SU-DHL-6 (cell line): ENCODE results near the gene TEX36.

Source experiments
- H2AFZ ChIP-seq: fragments of 200-600 bp; sonication (generic); 2 replicates; pipeline ENCODE4 v1.6.1; 2014; ENCODE audit warnings: low read depth, mild to moderate bottlenecking, moderate library complexity, mixed read lengths, antibody characterized with exemption, low read length; ENCODE audit not compliant: severe bottlenecking
- H3F3A ChIP-seq: fragments of 200-600 bp; shearing (Covaris generic); 2 replicates; pipeline ENCODE4 v1.6.0; 2016; ENCODE audit warnings: antibody characterized with exemption, mild to moderate bottlenecking; ENCODE audit not compliant: insufficient read depth
- H3K27ac ChIP-seq: fragments of 200-600 bp; sonication (generic); 2 replicates; pipeline ENCODE4 v1.5.1; 2016; ENCODE audit warnings: low read depth, mild to moderate bottlenecking, low read length, moderate library complexity, mixed read lengths
- H3K27me3 ChIP-seq: fragments of 200-600 bp; sonication (generic), shearing (Covaris generic); 2 replicates; pipeline ENCODE4 v1.6.0; 2014; ENCODE audit warnings: mild to moderate bottlenecking, low read length
- H3K36me3 ChIP-seq: fragments of 200-600 bp; sonication (generic); 2 replicates; pipeline ENCODE4 v1.6.1; 2014; ENCODE audit warnings: mild to moderate bottlenecking, low read length, mixed read lengths
- H3K4me2 ChIP-seq: fragments of 300-600, 200-600 bp; shearing (Covaris generic), sonication (generic); 2 replicates; pipeline ENCODE4 v1.6.0; 2014; ENCODE audit warnings: low read length, low read depth, mild to moderate bottlenecking; ENCODE audit not compliant: poor library complexity, severe bottlenecking
- H3K4me3 ChIP-seq: fragments of 200-600 bp; sonication (generic); 2 replicates; pipeline ENCODE4 v1.5.1; 2014; ENCODE audit warnings: antibody characterized with exemption, low read length, mild to moderate bottlenecking, mixed read lengths; ENCODE audit not compliant: insufficient read depth, poor library complexity, severe bottlenecking
- H3K79me2 ChIP-seq: fragments of 200-600 bp; sonication (generic); 2 replicates; pipeline ENCODE4 v1.6.1; 2014; ENCODE audit warnings: mild to moderate bottlenecking, low read length, moderate library complexity; ENCODE audit not compliant: insufficient read depth
- H3K9ac ChIP-seq: fragments of 200-600 bp; sonication (generic); 2 replicates; pipeline ENCODE4 v1.7.0; 2014; ENCODE audit warnings: mild to moderate bottlenecking, low read length
- H3K9me2 ChIP-seq: fragments of 200-600 bp; sonication (generic); replicated peaks from 2 replicates; pipeline ENCODE4 v1.6.1; 2014; ENCODE audit warnings: low read length; ENCODE audit not compliant: insufficient read depth
- H3K9me3 ChIP-seq: fragments of 200-600 bp; sonication (generic); 2 replicates; pipeline ENCODE4 v1.6.1; 2014; ENCODE audit warnings: low read length, mixed read lengths; ENCODE audit not compliant: insufficient read depth
- H4K20me1 ChIP-seq: fragments of 200-600 bp; sonication (generic); 2 replicates; pipeline ENCODE4 v1.6.1; 2014; ENCODE audit warnings: low read depth, mild to moderate bottlenecking, antibody characterized with exemption, low read length, moderate library complexity, mixed read lengths
- EZH2phosphoT487 ChIP-seq: fragments of 200-600 bp; sonication (generic), shearing (Covaris generic); conservative IDR thresholded peaks from 2 replicates; pipeline ENCODE4 v1.6.1; 2018; ENCODE audit warnings: mild to moderate bottlenecking, antibody characterized with exemption, low read length, moderate library complexity, mixed read lengths
- TF ChIP-seq, protein P1 (sequence below): fragments of 200-600 bp; sonication (generic); IDR thresholded peaks from one replicate; pipeline ENCODE4 v1.5.1; 2017; ENCODE audit warnings: antibody characterized with exemption, mild to moderate bottlenecking, low read length, moderate library complexity; ENCODE audit not compliant: insufficient read depth, poor library complexity, severe bottlenecking

TEX36 gene

DNA sequence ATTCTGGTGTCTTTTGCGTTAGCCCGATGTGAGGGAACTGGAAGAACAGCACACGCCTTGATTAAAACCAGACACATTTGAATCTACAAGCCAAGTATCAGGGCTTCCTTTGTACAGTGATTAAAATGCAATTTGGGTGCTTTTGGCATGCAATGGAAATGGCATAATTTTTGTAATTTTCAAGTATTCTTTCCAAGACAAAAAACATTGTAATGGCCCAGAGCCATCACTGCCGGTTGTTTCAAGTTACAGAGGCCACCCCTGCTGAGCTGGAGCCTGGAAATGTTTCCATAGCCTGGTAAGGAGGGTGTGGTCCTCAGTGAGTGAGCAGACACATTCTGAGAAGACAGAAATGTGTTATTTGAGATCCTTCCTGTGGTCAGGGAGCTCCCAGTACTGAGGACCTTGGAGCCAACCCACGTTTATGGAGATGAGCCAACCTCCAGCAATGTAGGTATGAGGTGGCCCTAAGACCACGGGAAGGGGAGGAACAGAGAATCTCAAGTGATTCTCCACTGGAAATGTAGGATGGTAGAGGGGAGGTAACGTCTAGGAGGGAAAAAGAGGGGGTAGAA, 20.9 kb downstream of the TEX36 start:
- no peaks in the 10 kb centered on the region for H3F3A ChIP-seq
- no peaks in the 10 kb centered on the region for H3K9me3 ChIP-seq
- H3K9me2 ChIP-seq: peaks cover 4% of the 10 kb centered on the region; the same call in 1 of the 2 replicates
- H3K27me3 ChIP-seq: 0 out of 2 replicates have a peak, but pooled peaks cover 3% of the 10 kb centered on the region
- H3K9ac ChIP-seq: no peak overlapping the region
- no peak overlapping the region for H3K4me3 ChIP-seq
- no peaks in the 10 kb centered on the region for H4K20me1 ChIP-seq
- no peaks in the 10 kb centered on the region for H3K79me2 ChIP-seq
- no peak overlapping the region for H3K27ac ChIP-seq
- H2AFZ ChIP-seq: no peak overlapping the region
- H3K36me3 ChIP-seq: no peaks in the 10 kb centered on the region
- no peak overlapping the region for H3K4me2 ChIP-seq
- TF ChIP-seq EZH2phosphoT487: no peak
- TF ChIP-seq, protein P1, sequence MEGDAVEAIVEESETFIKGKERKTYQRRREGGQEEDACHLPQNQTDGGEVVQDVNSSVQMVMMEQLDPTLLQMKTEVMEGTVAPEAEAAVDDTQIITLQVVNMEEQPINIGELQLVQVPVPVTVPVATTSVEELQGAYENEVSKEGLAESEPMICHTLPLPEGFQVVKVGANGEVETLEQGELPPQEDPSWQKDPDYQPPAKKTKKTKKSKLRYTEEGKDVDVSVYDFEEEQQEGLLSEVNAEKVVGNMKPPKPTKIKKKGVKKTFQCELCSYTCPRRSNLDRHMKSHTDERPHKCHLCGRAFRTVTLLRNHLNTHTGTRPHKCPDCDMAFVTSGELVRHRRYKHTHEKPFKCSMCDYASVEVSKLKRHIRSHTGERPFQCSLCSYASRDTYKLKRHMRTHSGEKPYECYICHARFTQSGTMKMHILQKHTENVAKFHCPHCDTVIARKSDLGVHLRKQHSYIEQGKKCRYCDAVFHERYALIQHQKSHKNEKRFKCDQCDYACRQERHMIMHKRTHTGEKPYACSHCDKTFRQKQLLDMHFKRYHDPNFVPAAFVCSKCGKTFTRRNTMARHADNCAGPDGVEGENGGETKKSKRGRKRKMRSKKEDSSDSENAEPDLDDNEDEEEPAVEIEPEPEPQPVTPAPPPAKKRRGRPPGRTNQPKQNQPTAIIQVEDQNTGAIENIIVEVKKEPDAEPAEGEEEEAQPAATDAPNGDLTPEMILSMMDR: no peak

DNA sequence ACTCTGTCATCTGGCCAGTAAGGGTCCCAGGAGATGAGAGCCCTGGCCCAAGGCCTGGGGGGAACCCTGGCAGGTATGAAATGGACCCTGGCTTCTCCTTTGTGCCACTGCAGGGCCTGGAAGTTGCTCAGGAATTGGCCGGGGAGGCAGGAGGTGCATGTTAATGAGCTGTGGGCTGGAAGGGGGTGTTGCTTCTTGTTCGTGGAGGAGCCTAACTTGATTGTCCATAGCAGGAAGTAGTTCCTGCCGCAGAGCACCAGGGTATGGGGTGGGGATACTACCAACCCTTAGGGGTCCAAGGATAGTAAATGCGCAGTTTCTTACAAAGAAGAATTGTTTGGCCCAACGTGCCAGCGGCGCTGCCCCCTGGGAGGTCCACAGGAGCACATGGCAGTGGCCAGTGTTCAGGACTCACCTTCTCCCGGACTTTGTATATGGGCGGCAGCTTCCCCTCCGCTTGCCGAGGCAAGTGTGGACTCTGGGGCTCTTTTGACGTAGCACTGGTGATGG, 21.5 kb downstream of the TEX36 start:
- H3K9ac ChIP-seq: no peak overlapping the region

DNA sequence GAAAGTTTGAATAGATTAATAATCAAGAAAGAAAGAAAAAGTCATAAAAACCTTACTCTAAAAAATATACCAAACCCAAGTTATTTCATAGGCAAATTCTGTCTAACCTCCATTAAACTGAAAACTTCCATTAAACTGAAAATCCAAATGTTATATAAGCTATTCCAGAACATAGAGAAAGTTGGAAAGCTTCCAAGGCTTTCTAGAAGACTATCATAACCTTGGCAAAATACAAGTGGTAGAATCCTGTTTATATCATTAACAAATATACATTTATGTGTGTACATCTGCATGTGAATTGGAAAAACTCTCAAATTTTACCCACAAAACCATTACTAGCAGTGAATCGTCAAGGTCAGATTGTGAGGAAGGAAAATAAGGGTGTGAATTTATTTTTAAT, 23.9 kb downstream of the TEX36 start:
- H3K36me3 ChIP-seq: no peaks in the 10 kb centered on the region
- H4K20me1 ChIP-seq: no peaks in the 10 kb centered on the region
- TF ChIP-seq, protein P1: no peak
- TF ChIP-seq EZH2phosphoT487: no peak

More for the DNA sequence above, 21.5 kb downstream of the TEX36 start:
- no peak overlapping the region for H2AFZ ChIP-seq
- H3K9me2 ChIP-seq: peaks cover 4% of the 10 kb centered on the region; the same call in 1 of the 2 replicates
- 0 out of 2 replicates have a peak, but pooled peaks cover 3% of the 10 kb centered on the region for H3K27me3 ChIP-seq
- TF ChIP-seq, protein P1: no peak
- no peak for TF ChIP-seq EZH2phosphoT487
- no peaks in the 10 kb centered on the region for H3K9me3 ChIP-seq
- no peaks in the 10 kb centered on the region for H3K79me2 ChIP-seq
- H3K27ac ChIP-seq: no peak overlapping the region
- H3F3A ChIP-seq: no peaks in the 10 kb centered on the region
- no peaks in the 10 kb centered on the region for H4K20me1 ChIP-seq
- H3K4me2 ChIP-seq: no peak overlapping the region
- H3K36me3 ChIP-seq: no peaks in the 10 kb centered on the region
- H3K4me3 ChIP-seq: no peak overlapping the region

More for the DNA sequence above, 23.9 kb downstream of the TEX36 start:
- H2AFZ ChIP-seq: no peak overlapping the region
- H3F3A ChIP-seq: no peaks in the 10 kb centered on the region
- H3K9me3 ChIP-seq: no peaks in the 10 kb centered on the region
- H3K4me2 ChIP-seq: no peak overlapping the region
- H3K27me3 ChIP-seq: 0 out of 2 replicates have a peak, but pooled peaks cover 3% of the 10 kb centered on the region
- H3K9me2 ChIP-seq: no peaks in the 10 kb centered on the region
- no peak overlapping the region for H3K9ac ChIP-seq
- no peaks in the 10 kb centered on the region for H3K79me2 ChIP-seq
- no peak overlapping the region for H3K27ac ChIP-seq
- no peak overlapping the region for H3K4me3 ChIP-seq
